Measurements from ENCODE around the gene RANBP10. TPM values are rescaled to one million over a fixed set of nuclear protein-coding genes. Genes with fewer than 3 reads are reported as not detected.

Gene RANBP10
- total and polyA plus RNA-seq, 4 donors, result 9.8 to 15.5 (median 13.8) TPM

DNA sequence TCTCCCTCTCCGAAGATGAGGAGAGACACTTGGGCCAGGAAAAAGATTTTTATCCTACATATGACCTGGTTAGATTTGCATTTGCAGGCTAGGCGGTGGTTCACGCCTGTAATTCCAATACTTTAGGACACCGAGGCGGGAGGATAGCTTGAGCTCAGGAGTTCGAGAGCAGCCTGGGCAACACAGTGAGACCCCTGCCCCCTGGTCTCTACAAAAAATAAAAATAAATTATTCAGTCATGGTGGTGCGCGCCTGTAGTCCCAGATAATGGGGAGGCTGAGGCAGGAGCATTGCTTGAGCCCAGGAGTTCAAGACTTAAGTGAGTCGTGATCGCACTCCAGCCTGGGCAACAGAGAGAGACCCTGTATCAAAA is 27.9 kb upstream of the RANBP10 start:
- peak overlapping the region in 2 of 3 donors; percentile 70 to 87 for H3K4me3 ChIP-seq (ENCODE audit: low read depth in 1 of 3, low read length in 3 of 3)

More for the DNA sequence above, 27.9 kb upstream of the RANBP10 start:
- 81% methylated on average over 10 of the region's 10 CpGs for WGBS
- no peak for TF ChIP-seq FOXA1 (IDR thresholded peaks at IDR 0.05)
- no peak for TF ChIP-seq RAD21 (IDR thresholded peaks at IDR 0.05)
- TF ChIP-seq, protein P1, sequence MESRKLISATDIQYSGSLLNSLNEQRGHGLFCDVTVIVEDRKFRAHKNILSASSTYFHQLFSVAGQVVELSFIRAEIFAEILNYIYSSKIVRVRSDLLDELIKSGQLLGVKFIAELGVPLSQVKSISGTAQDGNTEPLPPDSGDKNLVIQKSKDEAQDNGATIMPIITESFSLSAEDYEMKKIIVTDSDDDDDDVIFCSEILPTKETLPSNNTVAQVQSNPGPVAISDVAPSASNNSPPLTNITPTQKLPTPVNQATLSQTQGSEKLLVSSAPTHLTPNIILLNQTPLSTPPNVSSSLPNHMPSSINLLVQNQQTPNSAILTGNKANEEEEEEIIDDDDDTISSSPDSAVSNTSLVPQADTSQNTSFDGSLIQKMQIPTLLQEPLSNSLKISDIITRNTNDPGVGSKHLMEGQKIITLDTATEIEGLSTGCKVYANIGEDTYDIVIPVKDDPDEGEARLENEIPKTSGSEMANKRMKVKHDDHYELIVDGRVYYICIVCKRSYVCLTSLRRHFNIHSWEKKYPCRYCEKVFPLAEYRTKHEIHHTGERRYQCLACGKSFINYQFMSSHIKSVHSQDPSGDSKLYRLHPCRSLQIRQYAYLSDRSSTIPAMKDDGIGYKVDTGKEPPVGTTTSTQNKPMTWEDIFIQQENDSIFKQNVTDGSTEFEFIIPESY (IDR thresholded peaks at IDR 0.05), result no peak
- no peak for TF ChIP-seq NR2F2 (IDR thresholded peaks at IDR 0.05)
- TF ChIP-seq, protein P2, sequence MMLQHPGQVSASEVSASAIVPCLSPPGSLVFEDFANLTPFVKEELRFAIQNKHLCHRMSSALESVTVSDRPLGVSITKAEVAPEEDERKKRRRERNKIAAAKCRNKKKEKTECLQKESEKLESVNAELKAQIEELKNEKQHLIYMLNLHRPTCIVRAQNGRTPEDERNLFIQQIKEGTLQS (IDR thresholded peaks at IDR 0.05), result no peak
- no peak for TF ChIP-seq TAF1 (conservative IDR thresholded peaks at IDR 0.05)
- TF ChIP-seq GABPA (IDR thresholded peaks at IDR 0.05 in 1 of 2, conservative IDR thresholded peaks at IDR 0.05 in 1 of 2), result no peak
- TF ChIP-seq HNF4G (IDR thresholded peaks at IDR 0.05), result no peak
- TF ChIP-seq, protein P3, sequence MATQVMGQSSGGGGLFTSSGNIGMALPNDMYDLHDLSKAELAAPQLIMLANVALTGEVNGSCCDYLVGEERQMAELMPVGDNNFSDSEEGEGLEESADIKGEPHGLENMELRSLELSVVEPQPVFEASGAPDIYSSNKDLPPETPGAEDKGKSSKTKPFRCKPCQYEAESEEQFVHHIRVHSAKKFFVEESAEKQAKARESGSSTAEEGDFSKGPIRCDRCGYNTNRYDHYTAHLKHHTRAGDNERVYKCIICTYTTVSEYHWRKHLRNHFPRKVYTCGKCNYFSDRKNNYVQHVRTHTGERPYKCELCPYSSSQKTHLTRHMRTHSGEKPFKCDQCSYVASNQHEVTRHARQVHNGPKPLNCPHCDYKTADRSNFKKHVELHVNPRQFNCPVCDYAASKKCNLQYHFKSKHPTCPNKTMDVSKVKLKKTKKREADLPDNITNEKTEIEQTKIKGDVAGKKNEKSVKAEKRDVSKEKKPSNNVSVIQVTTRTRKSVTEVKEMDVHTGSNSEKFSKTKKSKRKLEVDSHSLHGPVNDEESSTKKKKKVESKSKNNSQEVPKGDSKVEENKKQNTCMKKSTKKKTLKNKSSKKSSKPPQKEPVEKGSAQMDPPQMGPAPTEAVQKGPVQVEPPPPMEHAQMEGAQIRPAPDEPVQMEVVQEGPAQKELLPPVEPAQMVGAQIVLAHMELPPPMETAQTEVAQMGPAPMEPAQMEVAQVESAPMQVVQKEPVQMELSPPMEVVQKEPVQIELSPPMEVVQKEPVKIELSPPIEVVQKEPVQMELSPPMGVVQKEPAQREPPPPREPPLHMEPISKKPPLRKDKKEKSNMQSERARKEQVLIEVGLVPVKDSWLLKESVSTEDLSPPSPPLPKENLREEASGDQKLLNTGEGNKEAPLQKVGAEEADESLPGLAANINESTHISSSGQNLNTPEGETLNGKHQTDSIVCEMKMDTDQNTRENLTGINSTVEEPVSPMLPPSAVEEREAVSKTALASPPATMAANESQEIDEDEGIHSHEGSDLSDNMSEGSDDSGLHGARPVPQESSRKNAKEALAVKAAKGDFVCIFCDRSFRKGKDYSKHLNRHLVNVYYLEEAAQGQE (IDR thresholded peaks at IDR 0.05), result no peak
- TF ChIP-seq, protein P4, sequence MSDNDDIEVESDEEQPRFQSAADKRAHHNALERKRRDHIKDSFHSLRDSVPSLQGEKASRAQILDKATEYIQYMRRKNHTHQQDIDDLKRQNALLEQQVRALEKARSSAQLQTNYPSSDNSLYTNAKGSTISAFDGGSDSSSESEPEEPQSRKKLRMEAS (IDR thresholded peaks at IDR 0.05), result no peak
- TF ChIP-seq RXRA (IDR thresholded peaks at IDR 0.05), result no peak
- TF ChIP-seq HNF4A (conservative IDR thresholded peaks at IDR 0.05), result no peak
- TF ChIP-seq, protein P5, sequence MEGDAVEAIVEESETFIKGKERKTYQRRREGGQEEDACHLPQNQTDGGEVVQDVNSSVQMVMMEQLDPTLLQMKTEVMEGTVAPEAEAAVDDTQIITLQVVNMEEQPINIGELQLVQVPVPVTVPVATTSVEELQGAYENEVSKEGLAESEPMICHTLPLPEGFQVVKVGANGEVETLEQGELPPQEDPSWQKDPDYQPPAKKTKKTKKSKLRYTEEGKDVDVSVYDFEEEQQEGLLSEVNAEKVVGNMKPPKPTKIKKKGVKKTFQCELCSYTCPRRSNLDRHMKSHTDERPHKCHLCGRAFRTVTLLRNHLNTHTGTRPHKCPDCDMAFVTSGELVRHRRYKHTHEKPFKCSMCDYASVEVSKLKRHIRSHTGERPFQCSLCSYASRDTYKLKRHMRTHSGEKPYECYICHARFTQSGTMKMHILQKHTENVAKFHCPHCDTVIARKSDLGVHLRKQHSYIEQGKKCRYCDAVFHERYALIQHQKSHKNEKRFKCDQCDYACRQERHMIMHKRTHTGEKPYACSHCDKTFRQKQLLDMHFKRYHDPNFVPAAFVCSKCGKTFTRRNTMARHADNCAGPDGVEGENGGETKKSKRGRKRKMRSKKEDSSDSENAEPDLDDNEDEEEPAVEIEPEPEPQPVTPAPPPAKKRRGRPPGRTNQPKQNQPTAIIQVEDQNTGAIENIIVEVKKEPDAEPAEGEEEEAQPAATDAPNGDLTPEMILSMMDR (IDR thresholded peaks at IDR 0.05; ENCODE audit: low read depth, low read length, missing input control), result no peak
- TF ChIP-seq EGR1 (IDR thresholded peaks at IDR 0.05; ENCODE audit: low read depth in 2 of 2), result no peak
- TF ChIP-seq FOXA2 (IDR thresholded peaks at IDR 0.05), result no peak
- no peak for TF ChIP-seq SP1 (IDR thresholded peaks at IDR 0.05)
- Histone ChIP-seq H3K27ac (ENCODE audit: low read depth in 1 of 2, low read length in 2 of 2) (no peak overlapping the region), H3K4me1 (ENCODE audit: control insufficient read depth in 4 of 4, insufficient read depth in 4 of 4, low read length in 3 of 4) (peaks cover 4 to 19% (median 10%) of the 10 kb centered on the region in 4 donors), H3K27me3 (ENCODE audit: control insufficient read depth in 4 of 4, insufficient read depth in 4 of 4, low read length in 3 of 4) (no peaks in the 10 kb centered on the region), H3K9ac (ENCODE audit: low read depth in 1 of 2, low read length in 2 of 2) (no peak overlapping the region), H3K36me3 (ENCODE audit: control insufficient read depth in 4 of 4, insufficient read depth in 3 of 4, low read depth in 1 of 4, low read length in 3 of 4) (peaks cover 0 to 17% (median 14%) of the 10 kb centered on the region in 4 donors), H3K9me3 (ENCODE audit: control insufficient read depth in 4 of 4, low read length in 3 of 4) (no peaks in the 10 kb centered on the region)
- DNase-seq (ENCODE audit: low spot score), result no peak

All from liver (tissue), 9 donors.